HFF-Myc (cell line): ENCODE measurements around the gene CLASP1.

ENCODE experiments used
- DNase-seq: peaks from one replicate; pipeline ENCODE4 v3.0.0-alpha.2; 2011; ENCODE audit warnings: low read depth; ENCODE audit errors: extremely low read depth
- H3K4me3 ChIP-seq: replicated peaks from 2 replicates; pipeline ENCODE4 v1.5.1; 2011; ENCODE audit warnings: low read depth, mild to moderate bottlenecking, control low read depth, low read length
- CTCF ChIP-seq: IDR thresholded peaks from 2 replicates; pipeline ENCODE4 v1.5.1; 2012; ENCODE audit warnings: mild to moderate bottlenecking, low read depth, low read length, control low read depth; ENCODE audit errors: missing control alignments

The CLASP1 gene

GRCh38 chr2:121412349-121412748 is 236.9 kb downstream of the CLASP1 start:
- no peak overlapping the region for H3K4me3 ChIP-seq
- no peak for DNase-seq
- TF ChIP-seq CTCF: no peak

DNA sequence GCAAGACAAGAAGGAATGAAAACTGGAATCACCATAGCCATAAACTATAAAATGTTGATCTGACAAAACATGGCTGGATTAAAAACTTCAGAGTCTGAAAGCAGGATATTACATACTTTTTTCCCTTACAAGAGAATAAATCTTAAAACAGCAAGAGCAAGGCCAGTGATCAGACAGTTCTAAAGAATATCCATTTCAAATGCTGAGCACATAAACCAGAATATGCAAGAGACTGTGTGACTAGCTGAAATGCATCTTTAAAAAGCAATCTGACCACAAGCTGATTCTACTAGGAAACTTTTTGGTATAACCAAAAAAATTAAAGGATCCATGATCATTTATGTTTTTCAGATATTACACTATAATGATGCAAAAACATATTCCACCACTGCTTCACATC is 239.3 kb downstream of the CLASP1 start:
- no peak for TF ChIP-seq CTCF
- H3K4me3 ChIP-seq: no peak overlapping the region
- DNase-seq: no peak

DNA sequence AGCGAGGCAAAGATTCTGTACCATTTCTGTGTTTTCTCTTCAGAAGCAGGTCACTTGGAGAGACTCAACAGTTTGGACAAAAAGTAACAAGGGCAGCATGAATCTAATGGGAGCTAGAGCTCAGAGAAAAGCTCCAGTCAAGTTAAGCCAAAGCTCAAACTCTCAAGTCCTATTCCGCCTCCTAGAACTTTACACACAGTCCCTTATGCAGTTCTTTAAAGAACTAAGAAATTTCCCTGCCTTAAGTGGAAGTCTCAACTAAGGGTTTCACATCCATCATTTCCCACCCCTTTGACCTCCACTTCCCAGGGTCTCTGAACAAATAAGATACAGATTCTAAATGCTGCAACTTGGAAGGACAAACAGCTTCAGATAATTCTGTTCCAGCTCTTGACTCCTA is 239.9 kb downstream of the CLASP1 start:
- H3K4me3 ChIP-seq: no peak overlapping the region
- no peak for TF ChIP-seq CTCF
- no peak for DNase-seq

DNA sequence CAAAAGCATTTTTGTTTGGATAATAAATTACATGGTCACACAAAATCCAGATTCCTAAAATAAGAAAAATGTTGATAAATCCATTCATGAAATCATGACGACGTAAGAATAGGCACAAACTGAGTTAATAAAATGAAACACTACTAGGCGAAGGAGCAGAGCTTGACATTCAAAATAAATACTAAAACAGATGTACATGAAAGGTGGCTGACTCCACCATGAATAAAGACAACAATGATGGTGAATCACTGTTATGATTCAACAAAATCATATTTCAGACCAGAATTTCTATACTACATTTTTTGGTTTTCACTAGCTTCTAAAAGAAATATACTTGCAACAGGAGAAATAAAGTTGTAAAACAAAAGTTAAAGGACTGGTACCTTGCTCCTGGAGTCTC is 240.6 kb downstream of the CLASP1 start:
- no peak for TF ChIP-seq CTCF
- no peak for DNase-seq
- no peak overlapping the region for H3K4me3 ChIP-seq

GRCh38 chr2:121405233-121405632 is 244.0 kb downstream of the CLASP1 start:
- no peak overlapping the region for H3K4me3 ChIP-seq
- DNase-seq: no peak
- TF ChIP-seq CTCF: no peak

DNA sequence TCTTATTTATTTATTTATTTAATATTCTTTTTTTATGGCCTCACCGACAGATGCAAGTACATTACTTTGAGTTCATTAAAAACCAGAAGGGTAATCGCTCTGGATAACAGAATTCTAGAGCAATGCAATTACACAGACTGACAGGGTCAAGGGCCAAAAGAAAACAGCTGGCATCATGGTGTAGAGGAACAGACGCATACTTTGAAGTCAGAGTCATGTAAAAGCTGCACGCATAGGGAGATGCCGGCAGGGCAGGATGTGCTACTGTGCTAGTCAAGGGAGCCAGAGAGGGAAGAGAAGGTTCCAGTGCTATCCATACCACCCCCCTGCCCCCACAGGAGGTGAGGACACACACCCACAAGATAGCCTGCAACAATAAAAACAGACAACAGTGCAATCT is 249.1 kb downstream of the CLASP1 start:
- no peak for TF ChIP-seq CTCF
- no peak overlapping the region for H3K4me3 ChIP-seq
- DNase-seq: peak; percentile 37

- DNase-seq: no peak
- no peak overlapping the region for H3K4me3 ChIP-seq
- TF ChIP-seq CTCF: no peak
These were observed 250.4 kb downstream of the CLASP1 start for GRCh38 chr2:121398853-121399252.
